Skeletal muscle tissue (tissue), 4 donors: ENCODE data around the gene CLCN4. TPM values are rescaled to one million over a fixed set of nuclear protein-coding genes. Genes with fewer than 3 reads are reported as not detected.

Experiments used
- H3K27ac ChIP-seq: one replicate; pipeline ENCODE4 v1.7.0; 2013; ENCODE audit warnings: mild to moderate bottlenecking, low read depth, low read length, inconsistent platforms
- H3K27me3 ChIP-seq, 3 donors: one replicate each; pipeline ENCODE4 v1.7.0; 2013; ENCODE audit warnings: low read length in 3 of 3; ENCODE audit not compliant: control insufficient read depth in 3 of 3, insufficient read depth in 3 of 3
- H3K36me3 ChIP-seq, 3 donors: one replicate each; pipeline ENCODE4 v1.7.0; 2013; ENCODE audit warnings: low read length in 3 of 3; ENCODE audit not compliant: control insufficient read depth in 3 of 3, insufficient read depth in 3 of 3
- H3K4me1 ChIP-seq, 3 donors: one replicate each; pipeline ENCODE4 v1.7.0; 2013; ENCODE audit warnings: low read length in 3 of 3, mild to moderate bottlenecking in 3 of 3; ENCODE audit not compliant: control insufficient read depth in 3 of 3, insufficient read depth in 3 of 3
- H3K4me3 ChIP-seq, 3 donors: one replicate each; pipeline ENCODE4 v1.7.0; 2013; ENCODE audit warnings: low read length in 3 of 3
- H3K9ac ChIP-seq, 3 donors: one replicate each; pipeline ENCODE4 v1.7.0; 2013; ENCODE audit warnings: low read length in 3 of 3, mild to moderate bottlenecking in 3 of 3, moderate library complexity in 2 of 3, low read depth in 1 of 3
- H3K9me3 ChIP-seq, 3 donors: one replicate each; pipeline ENCODE4 v1.7.0; 2013; ENCODE audit warnings: low read length in 3 of 3; ENCODE audit not compliant: control insufficient read depth in 3 of 3
- total RNA-seq: library from RNA; depleted of rRNA; stranded (reverse); fragments of >200 nt; gene quantifications from one replicate; pipeline ENCODE4 v1.2.3, GENCODE V29; 2014
- donor health status: Osteomylitis.

Gene CLCN4
- total RNA-seq, 1 donor from 2014 or later, result 15.7 TPM

GRCh38 chrX:10278716-10279115 lies 121.9 kb downstream of the CLCN4 start:
- Histone ChIP-seq H3K9ac (no peak overlapping the region), H3K4me3 (no peak overlapping the region), H3K4me1 (no peaks in the 10 kb centered on the region), H3K36me3 (no peaks in the 10 kb centered on the region), H3K9me3 (no peaks in the 10 kb centered on the region), H3K27me3 (no peaks in the 10 kb centered on the region), H3K27ac (no peak overlapping the region)

GRCh38 chrX:10280071-10280470 lies 123.3 kb downstream of the CLCN4 start:
- H3K4me3 ChIP-seq, result no peak overlapping the region
- no peaks in the 10 kb centered on the region for H3K27me3 ChIP-seq
- no peaks in the 10 kb centered on the region for H3K36me3 ChIP-seq
- H3K4me1 ChIP-seq, result no peaks in the 10 kb centered on the region
- no peak overlapping the region for H3K9ac ChIP-seq
- H3K27ac ChIP-seq, result no peak overlapping the region
- H3K9me3 ChIP-seq, result no peaks in the 10 kb centered on the region

- Histone ChIP-seq H3K27ac (no peak overlapping the region), H3K4me3 (no peak overlapping the region), H3K9me3 (peaks cover 0 to 2% (median 0%) of the 10 kb centered on the region in 3 donors), H3K4me1 (no peaks in the 10 kb centered on the region), H3K36me3 (no peaks in the 10 kb centered on the region), H3K27me3 (no peaks in the 10 kb centered on the region), H3K9ac (no peak overlapping the region)
Observed at GRCh38 chrX:10282490-10282889, 125.7 kb downstream of the CLCN4 start.

GRCh38 chrX:10286195-10286594 lies 129.4 kb downstream of the CLCN4 start:
- H3K4me3 ChIP-seq, result no peak overlapping the region
- no peaks in the 10 kb centered on the region for H3K27me3 ChIP-seq
- no peak overlapping the region for H3K9ac ChIP-seq
- no peak overlapping the region for H3K27ac ChIP-seq
- H3K9me3 ChIP-seq, result peaks cover 0 to 2% (median 0%) of the 10 kb centered on the region in 3 donors
- no peaks in the 10 kb centered on the region for H3K4me1 ChIP-seq
- no peaks in the 10 kb centered on the region for H3K36me3 ChIP-seq

Other genes with a start within 250 kb of the CLCN4 start
- not detected for gene CLDN34, start 189.6 kb upstream of the CLCN4 start, total RNA-seq